Measurements from ENCODE around the gene CERT1.

The CERT1 gene

DNA sequence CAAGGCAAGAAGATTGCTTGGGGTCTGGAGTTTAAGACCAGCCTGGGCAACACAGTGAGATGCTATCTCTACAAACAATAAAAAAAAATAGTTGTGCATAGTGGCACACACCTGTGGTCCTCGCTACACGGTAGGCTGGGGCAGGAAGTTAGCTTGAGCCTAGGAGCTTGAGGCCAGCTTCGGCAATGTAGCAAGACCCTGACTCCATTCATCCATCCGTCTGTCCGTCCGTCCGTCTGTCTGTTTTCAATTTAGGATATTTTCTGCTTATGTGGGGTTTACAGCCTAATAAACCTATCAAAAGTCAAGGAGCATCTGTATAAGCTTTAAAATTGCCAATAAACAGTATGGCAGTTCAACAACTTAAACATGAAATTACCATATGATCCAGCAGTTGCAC, 154.7 kb downstream of the CERT1 start:
- Histone ChIP-seq H3K4me1 (ENCODE audit: control insufficient read depth, insufficient read depth, low read depth, low read length) (peaks cover 2% of the 10 kb centered on the region), H2BK5ac (ENCODE audit: low read depth, low read length, poor library complexity, severe bottlenecking) (no peak overlapping the region), H3K79me1 (replicated peaks; ENCODE audit: low read length, poor library complexity, severe bottlenecking) (peaks cover 11% of the 10 kb centered on the region), H4K8ac (ENCODE audit: low read length) (no peak overlapping the region), H3K4ac (ENCODE audit: low read depth in 1 of 2, low read length in 2 of 2) (no peak overlapping the region), H3K18ac (ENCODE audit: low read depth in 1 of 2, low read length in 2 of 2) (no peak overlapping the region), H3K4me3 (ENCODE audit: insufficient read depth in 1 of 2, low read depth in 1 of 2, low read length in 2 of 2) (no peak overlapping the region), H3K27ac (ENCODE audit: low read length, poor library complexity, severe bottlenecking) (no peak overlapping the region), H3K9me3 (ENCODE audit: control insufficient read depth, low read length) (no peaks in the 10 kb centered on the region), H3K36me3 (ENCODE audit: control insufficient read depth in 1 of 2, insufficient read depth in 2 of 2, low read depth in 1 of 2, low read length in 2 of 2) (peaks cover 26 to 97% of the 10 kb centered on the region in 2 experiments), H4K91ac (ENCODE audit: low read length) (no peak overlapping the region), H3K4me2 (ENCODE audit: low read length, poor library complexity, severe bottlenecking) (no peak overlapping the region), H2BK15ac (ENCODE audit: low read depth, poor library complexity, severe bottlenecking) (no peak overlapping the region), H3K23ac (ENCODE audit: low read length in 2 of 2) (no peak overlapping the region), H2BK12ac (ENCODE audit: low read length in 2 of 2) (no peak overlapping the region), H2AK5ac (ENCODE audit: low read length, severe bottlenecking) (no peak overlapping the region), H3K9ac (ENCODE audit: low read length) (no peak overlapping the region), H3K14ac (ENCODE audit: low read length in 2 of 2) (no peak overlapping the region), H3K27me3 (ENCODE audit: control insufficient read depth in 1 of 2, insufficient read depth in 1 of 2, low read length in 2 of 2) (no peaks in the 10 kb centered on the region), H2AFZ (ENCODE audit: low read depth, low read length) (no peak overlapping the region), H2BK120ac (ENCODE audit: low read depth, low read length) (no peak overlapping the region)
- 96% methylated on average over 3 of the region's 7 CpGs for WGBS
- DNase-seq: no peak

- DNase-seq: no peak
- Histone ChIP-seq H3K36me3 (ENCODE audit: control insufficient read depth in 1 of 2, insufficient read depth in 2 of 2, low read depth in 1 of 2, low read length in 2 of 2) (peaks cover 24 to 97% of the 10 kb centered on the region in 2 experiments), H3K23ac (ENCODE audit: low read length in 2 of 2) (no peak overlapping the region)
Observed at GRCh38 chr5:75355236-75355635, 156.2 kb downstream of the CERT1 start.

DNA sequence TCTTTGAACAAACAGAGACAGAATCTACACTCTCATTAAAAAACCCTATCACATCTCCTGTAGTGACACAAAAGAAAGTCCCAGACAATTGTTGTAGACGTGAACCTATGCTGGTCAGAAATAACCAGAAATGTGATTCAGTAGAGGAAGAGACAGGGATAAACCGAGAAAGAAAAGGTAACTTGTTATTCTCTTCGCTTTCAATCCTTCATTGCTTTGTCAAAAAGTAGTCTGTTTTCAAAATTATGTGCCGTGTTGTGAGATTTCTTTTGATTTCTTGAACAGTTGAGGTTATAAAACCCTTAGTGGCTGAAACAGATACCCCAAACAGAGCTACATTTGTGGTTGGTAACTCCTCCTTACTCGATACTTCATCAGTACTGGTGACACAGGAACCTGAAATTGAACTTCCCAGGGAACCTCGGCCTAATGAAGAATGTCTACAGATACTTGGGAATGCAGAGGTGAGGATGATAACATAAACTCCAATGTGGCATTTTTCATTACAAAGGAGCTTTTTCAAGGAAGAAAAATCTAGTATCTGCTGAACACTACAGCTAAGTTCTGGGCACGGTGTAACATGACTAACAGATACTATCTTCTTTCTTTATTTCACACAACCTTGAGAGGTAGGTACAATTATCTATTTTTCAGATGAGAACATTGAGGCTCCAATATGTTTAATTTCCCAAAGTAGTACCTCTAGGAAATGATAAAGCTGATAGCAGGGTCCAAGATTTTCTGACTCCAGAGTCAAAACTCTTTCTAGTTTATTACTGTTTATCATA, 160.1 kb downstream of the CERT1 start:
- H3K4ac ChIP-seq (ENCODE audit: low read depth in 1 of 2, low read length in 2 of 2): no peak overlapping the region
- H2AFZ ChIP-seq (ENCODE audit: low read depth, low read length): no peak overlapping the region
- H3K18ac ChIP-seq (ENCODE audit: low read depth in 1 of 2, low read length in 2 of 2): no peak overlapping the region
- no peak overlapping the region for H2BK120ac ChIP-seq (ENCODE audit: low read depth, low read length)
- no peak overlapping the region for H3K4me3 ChIP-seq (ENCODE audit: insufficient read depth in 1 of 2, low read depth in 1 of 2, low read length in 2 of 2)
- no peak overlapping the region for H3K14ac ChIP-seq (ENCODE audit: low read length in 2 of 2)
- H3K9ac ChIP-seq (ENCODE audit: low read length): no peak overlapping the region
- WGBS: 98% methylated on average over 5 of the region's 7 CpGs
- H2BK12ac ChIP-seq (ENCODE audit: low read length in 2 of 2): no peak overlapping the region
- no peak overlapping the region for H2BK15ac ChIP-seq (ENCODE audit: low read depth, poor library complexity, severe bottlenecking)
- no peak overlapping the region for H4K91ac ChIP-seq (ENCODE audit: low read length)
- H3K27me3 ChIP-seq (ENCODE audit: control insufficient read depth in 1 of 2, insufficient read depth in 1 of 2, low read length in 2 of 2): no peaks in the 10 kb centered on the region
- no peaks in the 10 kb centered on the region for H3K9me3 ChIP-seq (ENCODE audit: control insufficient read depth, low read length)
- H3K23ac ChIP-seq (ENCODE audit: low read length in 2 of 2): no peak overlapping the region
- no peaks in the 10 kb centered on the region for H3K4me1 ChIP-seq (ENCODE audit: control insufficient read depth, insufficient read depth, low read depth, low read length)
- no peak overlapping the region for H2BK5ac ChIP-seq (ENCODE audit: low read depth, low read length, poor library complexity, severe bottlenecking)
- DNase-seq: no peak
- H4K8ac ChIP-seq (ENCODE audit: low read length): no peak overlapping the region
- H2AK5ac ChIP-seq (ENCODE audit: low read length, severe bottlenecking): no peak overlapping the region
- no peak overlapping the region for H3K4me2 ChIP-seq (ENCODE audit: low read length, poor library complexity, severe bottlenecking)
- no peaks in the 10 kb centered on the region for H3K79me1 ChIP-seq (replicated peaks; ENCODE audit: low read length, poor library complexity, severe bottlenecking)
- no peak overlapping the region for H3K27ac ChIP-seq (ENCODE audit: low read length, poor library complexity, severe bottlenecking)
- H3K36me3 ChIP-seq (ENCODE audit: control insufficient read depth in 1 of 2, insufficient read depth in 2 of 2, low read depth in 1 of 2, low read length in 2 of 2): peaks cover 11 to 95% of the 10 kb centered on the region in 2 experiments

More at GRCh38 chr5:75355236-75355635, 156.2 kb downstream of the CERT1 start:
- no peak overlapping the region for H3K14ac ChIP-seq (ENCODE audit: low read length in 2 of 2)
- H4K91ac ChIP-seq (ENCODE audit: low read length): no peak overlapping the region
- H2AFZ ChIP-seq (ENCODE audit: low read depth, low read length): no peak overlapping the region
- H3K4me2 ChIP-seq (ENCODE audit: low read length, poor library complexity, severe bottlenecking): no peak overlapping the region
- H4K8ac ChIP-seq (ENCODE audit: low read length): no peak overlapping the region
- H3K79me1 ChIP-seq (replicated peaks; ENCODE audit: low read length, poor library complexity, severe bottlenecking): peaks cover 9% of the 10 kb centered on the region
- H3K27ac ChIP-seq (ENCODE audit: low read length, poor library complexity, severe bottlenecking): no peak overlapping the region
- no peak overlapping the region for H2BK12ac ChIP-seq (ENCODE audit: low read length in 2 of 2)
- H2BK15ac ChIP-seq (ENCODE audit: low read depth, poor library complexity, severe bottlenecking): no peak overlapping the region
- WGBS: 72% methylated on average over 4 of the region's 6 CpGs
- no peak overlapping the region for H2BK120ac ChIP-seq (ENCODE audit: low read depth, low read length)
- H3K4me1 ChIP-seq (ENCODE audit: control insufficient read depth, insufficient read depth, low read depth, low read length): no peaks in the 10 kb centered on the region
- H3K4ac ChIP-seq (ENCODE audit: low read depth in 1 of 2, low read length in 2 of 2): no peak overlapping the region
- no peak overlapping the region for H3K4me3 ChIP-seq (ENCODE audit: insufficient read depth in 1 of 2, low read depth in 1 of 2, low read length in 2 of 2)
- H2BK5ac ChIP-seq (ENCODE audit: low read depth, low read length, poor library complexity, severe bottlenecking): no peak overlapping the region
- no peak overlapping the region for H3K9ac ChIP-seq (ENCODE audit: low read length)
- H3K27me3 ChIP-seq (ENCODE audit: control insufficient read depth in 1 of 2, insufficient read depth in 1 of 2, low read length in 2 of 2): no peaks in the 10 kb centered on the region
- H3K18ac ChIP-seq (ENCODE audit: low read depth in 1 of 2, low read length in 2 of 2): no peak overlapping the region
- H3K9me3 ChIP-seq (ENCODE audit: control insufficient read depth, low read length): no peaks in the 10 kb centered on the region
- H2AK5ac ChIP-seq (ENCODE audit: low read length, severe bottlenecking): no peak overlapping the region

- no peak overlapping the region for H4K8ac ChIP-seq (ENCODE audit: low read length)
- peaks cover 8 to 95% of the 10 kb centered on the region in 2 experiments for H3K36me3 ChIP-seq (ENCODE audit: control insufficient read depth in 1 of 2, insufficient read depth in 2 of 2, low read depth in 1 of 2, low read length in 2 of 2)
- 100% methylated on average over 1 of the region's 2 CpGs for WGBS
Observed at GRCh38 chr5:75349663-75350062, 161.8 kb downstream of the CERT1 start.

More at GRCh38 chr5:75349663-75350062, 161.8 kb downstream of the CERT1 start:
- Histone ChIP-seq H3K23ac (ENCODE audit: low read length in 2 of 2) (no peak overlapping the region), H2BK15ac (ENCODE audit: low read depth, poor library complexity, severe bottlenecking) (no peak overlapping the region), H3K4me1 (ENCODE audit: control insufficient read depth, insufficient read depth, low read depth, low read length) (no peaks in the 10 kb centered on the region), H3K9me3 (ENCODE audit: control insufficient read depth, low read length) (no peaks in the 10 kb centered on the region), H3K9ac (ENCODE audit: low read length) (no peak overlapping the region), H3K4me2 (ENCODE audit: low read length, poor library complexity, severe bottlenecking) (no peak overlapping the region), H3K18ac (ENCODE audit: low read depth in 1 of 2, low read length in 2 of 2) (no peak overlapping the region), H3K27ac (ENCODE audit: low read length, poor library complexity, severe bottlenecking) (no peak overlapping the region), H3K4ac (ENCODE audit: low read depth in 1 of 2, low read length in 2 of 2) (no peak overlapping the region), H3K14ac (ENCODE audit: low read length in 2 of 2) (no peak overlapping the region), H2BK120ac (ENCODE audit: low read depth, low read length) (no peak overlapping the region), H2AK5ac (ENCODE audit: low read length, severe bottlenecking) (no peak overlapping the region), H3K27me3 (ENCODE audit: control insufficient read depth in 1 of 2, insufficient read depth in 1 of 2, low read length in 2 of 2) (no peaks in the 10 kb centered on the region), H2AFZ (ENCODE audit: low read depth, low read length) (no peak overlapping the region), H2BK5ac (ENCODE audit: low read depth, low read length, poor library complexity, severe bottlenecking) (no peak overlapping the region), H3K79me1 (replicated peaks; ENCODE audit: low read length, poor library complexity, severe bottlenecking) (no peaks in the 10 kb centered on the region), H3K4me3 (ENCODE audit: insufficient read depth in 1 of 2, low read depth in 1 of 2, low read length in 2 of 2) (no peak overlapping the region), H4K91ac (ENCODE audit: low read length) (no peak overlapping the region), H2BK12ac (ENCODE audit: low read length in 2 of 2) (no peak overlapping the region)
- DNase-seq: no peak
